ENCODE results near the gene IQCH.
"Not testable (repeated sequence)": the region's sequence is repeated elsewhere in the genome, so short reads cannot be mapped to it uniquely, and the experiment has no call there.

IQCH gene

DNA sequence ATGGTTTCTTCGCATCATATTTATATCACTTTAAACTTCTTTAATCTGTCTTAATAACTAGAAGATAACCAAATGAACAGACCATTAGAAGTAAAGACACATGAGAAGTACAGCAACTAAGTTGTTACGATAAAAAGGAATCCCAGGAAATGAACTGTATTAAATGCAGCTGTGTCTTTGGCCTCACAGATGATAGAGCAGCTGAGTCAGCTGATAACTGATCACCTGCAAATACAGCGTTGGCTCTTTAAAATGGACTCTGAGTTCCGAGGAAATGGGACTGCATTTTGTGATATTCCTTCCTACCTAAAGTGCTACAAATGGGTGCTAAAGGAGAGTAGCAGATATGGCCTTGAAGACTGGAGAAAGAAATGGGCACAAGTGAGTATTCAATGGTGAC, 145.3 kb downstream of the IQCH start:
- no peak for FAIRE-seq

DNA sequence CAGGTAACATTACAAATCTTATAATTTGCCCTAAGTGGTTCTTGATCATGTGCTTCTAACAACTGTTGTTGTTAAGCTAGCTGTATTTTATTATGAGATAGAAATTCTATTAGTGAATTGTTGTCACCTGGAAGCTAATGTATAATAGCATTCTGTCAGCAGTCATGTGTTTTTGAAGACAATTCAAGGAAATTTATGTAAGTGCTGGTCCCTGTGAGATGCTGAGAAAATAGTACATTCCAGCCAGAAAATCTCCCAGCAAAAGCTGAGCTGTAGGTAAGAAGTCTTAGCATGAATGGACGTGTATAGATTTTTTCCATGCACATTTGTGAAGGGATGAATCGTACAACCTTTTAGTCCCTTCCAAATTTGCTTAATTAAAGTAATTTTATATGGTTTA, 146.3 kb downstream of the IQCH start:
- FAIRE-seq, result no peak

DNA sequence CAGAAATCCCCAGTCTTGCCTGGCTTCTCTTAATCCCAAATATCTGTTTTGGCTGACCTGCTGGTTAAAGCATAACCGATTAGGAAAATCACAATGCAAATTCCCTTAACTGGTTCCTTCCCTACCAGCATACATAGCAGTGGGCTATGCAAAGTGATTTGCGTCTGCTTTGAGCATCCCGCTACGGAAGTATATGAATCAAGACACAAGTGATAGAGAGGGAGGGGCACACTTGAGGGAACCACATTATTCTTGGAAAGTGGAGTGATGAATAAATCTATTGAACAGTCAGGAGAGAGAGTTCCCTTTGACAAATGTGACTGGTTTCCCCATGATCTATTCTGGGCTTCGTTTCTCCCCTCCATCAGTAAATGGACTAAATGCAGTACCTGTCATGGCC, 146.8 kb downstream of the IQCH start:
- no peak for FAIRE-seq

DNA sequence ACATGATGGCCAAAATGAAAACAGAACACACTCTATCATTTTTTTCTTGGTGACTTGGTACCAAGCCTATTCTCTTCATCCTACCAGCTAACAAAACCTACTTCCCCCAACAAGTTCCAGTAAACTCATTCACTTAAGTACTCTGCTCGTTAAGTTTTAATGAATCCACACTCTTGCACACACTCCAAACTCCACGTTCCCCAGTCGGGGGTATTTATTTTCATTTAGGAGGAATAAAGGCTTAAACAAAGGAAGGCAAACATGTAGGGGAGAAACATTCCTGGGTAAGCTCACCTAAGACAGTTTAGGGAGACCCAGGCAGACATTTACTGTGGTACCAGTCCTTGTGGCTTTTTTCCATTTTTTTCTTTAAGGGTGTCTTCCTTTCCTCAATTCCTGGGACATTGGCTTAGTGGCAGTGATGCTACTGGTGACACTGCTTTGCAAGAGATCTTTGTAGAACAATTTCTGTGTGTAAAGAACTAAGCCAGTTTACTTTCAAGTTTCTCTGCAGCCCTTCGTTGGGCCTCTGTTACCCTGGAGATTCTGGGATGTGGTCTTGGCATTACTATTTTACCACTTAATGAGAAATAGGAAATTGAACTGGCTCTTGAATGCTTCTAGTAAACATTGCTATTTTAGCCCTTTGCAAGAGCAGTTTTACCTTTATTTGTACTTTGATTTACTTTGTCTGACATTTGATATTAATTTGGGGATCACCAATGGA, 149.0 kb downstream of the IQCH start:
- no peak for FAIRE-seq

DNA sequence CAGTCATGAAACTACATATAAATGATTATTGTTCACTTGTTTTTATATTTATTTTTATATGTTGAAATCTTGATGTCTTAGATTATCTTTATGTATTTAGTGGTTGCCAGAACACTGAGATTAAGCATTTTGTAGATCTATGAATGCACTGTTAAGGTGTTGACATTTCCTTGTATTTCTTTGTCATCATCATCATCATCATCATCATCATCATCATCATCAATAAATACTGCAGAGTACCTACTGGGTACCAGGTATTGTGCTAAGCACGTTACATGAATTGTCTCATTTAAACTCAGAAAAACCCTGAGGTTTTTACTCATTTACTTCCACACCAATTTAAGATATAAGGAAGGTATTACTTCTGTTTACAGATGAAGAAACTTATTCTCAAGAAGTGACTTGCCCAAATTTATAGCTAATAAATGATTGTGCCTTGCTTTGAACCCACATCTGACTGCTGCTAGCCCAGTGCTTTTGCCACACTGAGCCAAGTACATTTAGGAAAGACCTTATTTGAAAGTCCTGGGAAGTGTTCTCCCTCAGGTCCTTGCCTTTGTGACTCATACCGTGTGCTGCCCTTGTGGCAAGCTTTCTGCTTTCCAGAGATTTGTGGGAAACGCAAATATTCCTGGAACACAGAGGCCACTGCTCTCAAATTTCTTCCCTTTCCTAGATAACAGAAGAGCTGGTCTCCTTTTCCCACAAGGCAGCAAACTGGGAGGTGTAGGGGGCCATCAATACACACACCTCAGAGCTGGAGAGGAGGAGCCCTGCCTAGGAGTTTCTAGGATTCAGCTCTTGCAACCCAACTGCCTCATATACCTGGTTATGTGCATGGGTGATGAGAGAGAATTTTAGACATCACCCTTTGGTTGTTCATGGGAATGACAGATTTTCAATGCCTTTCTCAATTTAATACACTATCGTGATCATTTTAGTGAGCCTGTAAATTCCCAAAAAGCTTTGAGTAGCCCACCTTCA, 150.9 kb downstream of the IQCH start:
- no peak for FAIRE-seq

DNA sequence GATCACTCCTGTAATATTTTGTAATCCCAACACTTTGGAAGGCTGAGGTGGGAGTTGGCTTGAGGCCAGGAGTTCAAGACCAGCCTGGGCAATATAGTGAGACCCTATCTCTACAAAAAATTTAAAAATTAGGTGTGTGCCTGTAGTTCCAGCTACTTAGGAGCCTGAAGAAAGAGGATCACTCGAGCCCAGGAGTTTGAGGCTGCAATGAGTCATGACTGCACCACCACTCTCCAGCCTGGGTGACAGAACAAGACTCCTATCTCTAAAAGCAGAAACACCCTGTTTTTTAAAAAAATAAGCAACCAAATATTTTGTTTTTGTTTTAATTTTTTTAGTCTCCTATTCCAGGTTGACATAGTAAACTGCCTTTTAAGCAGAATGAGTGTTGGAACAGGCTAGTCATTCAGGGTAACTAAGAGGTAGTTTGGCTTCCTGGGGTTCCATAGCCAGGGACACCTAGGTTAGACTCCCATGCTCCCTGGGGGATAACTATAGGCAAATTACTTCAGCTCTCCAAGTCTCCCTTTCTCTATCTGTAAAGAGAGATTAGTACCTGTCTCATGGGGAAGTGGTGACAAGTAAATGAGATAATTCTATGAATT, 151.8 kb downstream of the IQCH start:
- no peak for FAIRE-seq

DNA sequence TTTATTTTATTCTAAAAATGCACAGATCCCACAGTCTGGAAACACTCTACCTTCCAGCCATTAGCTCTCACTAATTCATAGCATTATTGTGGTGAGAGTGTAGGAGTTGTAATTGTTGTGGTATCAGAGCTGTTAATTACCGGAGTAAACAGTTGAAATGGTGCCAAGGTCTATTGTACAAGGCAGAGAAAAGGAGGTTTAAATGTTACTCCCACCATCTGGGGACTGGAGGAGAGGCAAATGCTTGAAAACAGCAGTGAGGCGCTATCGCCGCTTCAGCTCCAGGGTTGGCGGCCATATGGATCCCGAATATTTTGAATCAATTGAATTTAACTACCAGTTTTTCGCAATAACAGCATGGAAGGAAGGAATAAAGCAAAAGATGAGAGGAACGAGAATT, 153.2 kb downstream of the IQCH start:
- FAIRE-seq, result no peak

DNA sequence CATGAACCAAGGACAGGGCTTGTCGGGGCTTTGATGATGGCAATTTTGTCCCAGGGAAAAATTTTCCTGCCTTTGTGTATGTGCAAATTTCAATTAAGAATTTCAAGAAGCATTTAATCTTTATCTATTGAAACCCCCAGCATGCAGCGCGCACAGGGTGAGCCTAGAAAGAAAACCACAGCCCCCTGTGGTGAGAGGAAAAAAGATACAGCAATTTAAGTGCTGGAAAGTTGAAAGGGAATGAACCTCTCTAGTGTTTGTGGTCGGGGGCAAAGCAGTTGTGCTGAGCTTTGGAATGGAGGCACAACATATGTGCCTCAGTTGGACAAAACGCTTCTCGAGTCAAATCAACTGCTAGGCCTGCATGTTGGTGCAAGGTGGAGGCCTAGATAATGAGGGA, 154.6 kb downstream of the IQCH start:
- FAIRE-seq, result no peak

DNA sequence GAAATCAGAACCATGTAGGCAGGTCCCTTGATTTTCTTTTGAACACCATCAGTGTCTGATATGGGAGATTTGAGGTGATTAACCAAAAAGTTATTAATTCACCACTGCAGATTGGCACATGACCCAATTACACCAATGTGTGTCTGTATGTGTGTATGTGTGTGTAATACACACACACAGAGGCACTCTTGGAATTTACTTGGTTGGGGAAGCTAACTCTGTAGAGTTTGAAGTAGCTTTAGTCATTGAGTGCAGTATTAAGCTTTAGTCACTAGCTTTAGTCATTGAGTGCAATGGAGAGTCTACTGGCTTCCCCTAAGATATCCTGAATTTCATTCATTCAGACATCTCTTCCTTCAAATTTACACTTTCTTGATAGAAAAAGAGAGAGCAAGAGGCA, 156.9 kb downstream of the IQCH start:
- FAIRE-seq, result no peak

DNA sequence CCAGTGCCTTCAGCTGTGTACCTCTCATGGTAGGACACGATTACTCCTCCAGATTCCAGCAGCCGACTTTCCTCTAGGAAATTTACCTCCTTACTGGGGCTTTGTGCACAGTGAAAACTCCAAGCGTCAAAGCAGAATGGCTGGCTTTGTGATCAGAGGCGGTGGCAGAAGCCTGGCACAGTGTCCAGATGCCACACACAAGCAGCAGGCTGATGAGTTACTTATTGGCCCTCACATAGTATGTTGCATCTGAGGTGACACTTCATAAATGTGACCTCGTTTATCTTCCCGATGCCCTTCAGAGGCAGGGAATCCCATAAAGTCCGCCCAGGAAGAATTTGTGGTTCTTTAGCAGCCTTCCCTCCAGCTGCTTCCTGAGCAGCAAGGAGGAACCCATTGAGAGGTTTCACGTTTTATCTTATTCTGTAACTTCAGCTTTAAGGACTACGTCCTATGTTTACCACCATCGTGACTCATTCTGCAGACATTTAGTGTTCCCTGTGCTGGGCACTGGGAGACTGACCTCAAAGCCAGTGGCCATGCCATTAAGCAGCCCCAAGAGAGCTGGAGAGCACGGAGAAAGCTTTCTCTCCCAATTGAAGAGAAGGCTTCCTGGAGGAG, 159.3 kb downstream of the IQCH start:
- no peak for FAIRE-seq

DNA sequence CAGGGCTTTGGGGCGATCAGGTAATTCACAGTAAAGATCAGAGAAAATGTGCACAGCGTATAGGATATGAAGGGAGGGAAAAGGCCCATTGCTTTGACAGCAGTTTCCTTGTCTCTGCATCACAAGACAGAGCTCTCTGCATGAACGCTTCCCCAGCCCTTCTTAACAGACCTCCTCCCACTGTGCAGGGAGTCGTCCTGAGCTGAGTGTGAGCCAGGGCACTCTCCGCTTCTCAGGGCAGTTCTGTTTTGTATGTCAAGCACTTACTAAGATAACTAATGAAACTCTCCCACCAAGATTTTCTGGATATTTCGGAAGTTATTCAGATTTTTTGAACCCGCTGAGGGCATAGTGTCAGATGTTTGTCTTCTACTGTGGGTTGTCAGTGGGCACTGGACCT, 160.6 kb downstream of the IQCH start:
- FAIRE-seq, result no peak

DNA sequence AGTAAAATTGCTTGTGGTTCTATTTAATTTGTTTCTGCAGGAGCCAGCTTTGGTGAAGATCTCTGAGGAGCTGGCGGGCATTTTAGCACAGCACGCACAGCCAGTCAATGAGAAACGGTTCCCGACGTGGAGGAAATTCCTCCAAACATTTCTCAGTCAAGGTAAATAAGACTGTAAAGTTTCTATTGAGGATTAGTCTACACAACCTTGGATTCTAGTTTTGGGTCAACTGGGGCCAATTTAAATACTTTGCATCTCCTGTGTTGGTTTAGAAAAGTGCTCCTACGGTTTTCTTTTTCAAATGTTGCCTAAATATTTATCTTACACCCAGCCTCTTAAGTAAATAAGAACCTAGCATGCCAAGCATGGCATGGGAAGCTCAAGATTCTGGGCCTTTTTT, 162.3 kb downstream of the IQCH start:
- FAIRE-seq, result no peak

DNA sequence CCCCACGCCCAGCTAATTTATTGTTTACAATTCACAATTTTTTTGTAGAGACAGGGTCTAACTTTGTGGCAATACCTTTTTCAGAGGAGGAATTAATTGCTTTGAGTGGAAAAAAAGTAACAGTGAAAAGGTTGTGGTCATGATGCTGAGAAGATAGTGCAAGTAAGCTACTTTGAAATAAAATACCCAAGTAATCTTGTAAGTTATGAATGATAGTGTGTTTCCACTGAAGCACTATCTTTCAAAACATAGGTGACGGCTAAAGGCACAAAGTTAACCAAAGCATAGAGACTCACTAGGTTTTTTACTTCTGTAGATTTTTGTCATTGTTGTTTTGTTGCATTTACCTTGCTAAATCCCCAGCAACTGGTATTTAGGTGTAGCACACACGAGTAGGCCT, 165.1 kb downstream of the IQCH start:
- no peak for FAIRE-seq

DNA sequence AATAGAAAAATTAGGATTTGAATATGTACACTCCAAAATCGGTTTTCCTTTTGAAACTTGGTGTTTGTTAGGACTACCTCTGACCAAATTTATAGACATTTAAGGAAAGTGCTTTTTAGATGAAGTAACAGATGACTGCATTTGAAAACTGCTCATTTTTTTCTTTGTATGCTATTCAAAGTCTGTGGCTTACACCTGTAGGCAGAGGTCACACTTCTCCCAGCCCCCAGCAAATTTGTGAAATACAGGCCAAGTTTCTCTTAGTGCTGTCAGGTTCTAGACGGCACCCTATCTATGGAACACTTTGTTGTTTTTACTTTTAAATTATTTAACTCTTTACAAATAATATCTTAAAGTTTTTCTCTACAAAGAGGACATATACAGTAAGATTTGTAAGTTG, 165.6 kb downstream of the IQCH start:
- FAIRE-seq, result no peak

DNA sequence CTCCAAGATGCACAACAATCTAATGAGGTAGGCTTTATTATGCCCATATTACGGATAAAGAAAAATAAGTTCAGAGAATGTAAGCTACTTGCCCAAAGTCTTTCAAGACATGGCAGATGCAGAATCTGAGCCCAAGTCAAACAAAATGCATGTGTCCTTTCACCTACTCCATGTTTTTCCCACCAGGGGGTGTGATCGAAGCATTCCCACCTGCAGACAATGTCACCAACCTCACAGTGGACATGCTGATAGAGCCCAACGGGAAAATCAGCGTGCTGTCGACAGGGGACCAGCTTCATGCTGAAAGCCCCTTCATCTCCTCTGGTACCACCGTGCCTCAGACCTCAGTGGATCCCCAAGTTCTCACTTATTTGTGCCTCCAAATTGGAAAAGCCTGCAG, 166.5 kb downstream of the IQCH start:
- no peak for FAIRE-seq

DNA sequence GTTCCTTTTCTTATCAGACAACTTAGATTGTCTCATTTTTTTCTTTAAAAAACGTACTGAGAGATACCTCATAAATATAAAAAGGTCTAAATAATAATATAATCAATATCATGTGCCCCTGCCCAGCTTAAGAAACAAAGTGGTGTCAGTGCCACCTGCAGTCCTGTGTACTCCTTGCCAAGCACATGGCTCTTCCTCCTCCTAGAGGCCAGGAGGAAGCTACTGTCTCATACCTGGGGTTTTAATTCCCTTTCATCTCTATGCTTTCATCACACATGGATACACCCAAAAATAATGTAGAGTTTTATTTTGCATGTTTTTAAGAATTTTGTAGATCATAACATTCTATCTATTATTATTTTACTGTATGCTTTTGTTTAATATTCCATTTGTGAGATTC, 167.7 kb downstream of the IQCH start:
- no peak for FAIRE-seq

DNA sequence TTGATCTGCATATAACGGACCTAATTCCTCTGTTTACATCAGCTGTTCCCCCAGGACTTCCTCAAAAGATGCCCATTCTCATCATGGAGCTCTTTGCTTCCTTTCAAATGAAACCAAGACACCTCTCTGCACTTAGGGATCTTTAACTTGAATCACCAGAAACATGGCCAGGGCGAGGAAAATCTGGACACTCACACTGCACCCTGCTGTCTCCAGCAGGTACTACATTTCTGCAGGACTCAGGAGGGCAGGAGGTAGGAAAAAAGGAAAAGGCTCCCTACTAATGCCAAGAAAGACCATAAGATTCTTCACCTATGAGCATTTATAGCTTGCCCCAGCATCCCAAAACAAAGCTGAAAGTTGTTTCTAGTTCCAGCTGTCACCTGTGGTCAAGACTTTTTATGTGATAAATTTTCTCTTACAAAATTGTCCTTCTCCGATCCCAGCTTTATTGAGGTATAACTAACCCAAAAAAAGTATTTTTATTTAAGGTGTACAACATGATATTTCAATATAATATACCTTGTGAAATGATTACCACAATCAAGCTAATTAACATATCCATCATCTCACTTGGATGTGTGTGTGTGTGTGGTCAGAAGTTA, 179.0 kb downstream of the IQCH start:
- no peak for FAIRE-seq

DNA sequence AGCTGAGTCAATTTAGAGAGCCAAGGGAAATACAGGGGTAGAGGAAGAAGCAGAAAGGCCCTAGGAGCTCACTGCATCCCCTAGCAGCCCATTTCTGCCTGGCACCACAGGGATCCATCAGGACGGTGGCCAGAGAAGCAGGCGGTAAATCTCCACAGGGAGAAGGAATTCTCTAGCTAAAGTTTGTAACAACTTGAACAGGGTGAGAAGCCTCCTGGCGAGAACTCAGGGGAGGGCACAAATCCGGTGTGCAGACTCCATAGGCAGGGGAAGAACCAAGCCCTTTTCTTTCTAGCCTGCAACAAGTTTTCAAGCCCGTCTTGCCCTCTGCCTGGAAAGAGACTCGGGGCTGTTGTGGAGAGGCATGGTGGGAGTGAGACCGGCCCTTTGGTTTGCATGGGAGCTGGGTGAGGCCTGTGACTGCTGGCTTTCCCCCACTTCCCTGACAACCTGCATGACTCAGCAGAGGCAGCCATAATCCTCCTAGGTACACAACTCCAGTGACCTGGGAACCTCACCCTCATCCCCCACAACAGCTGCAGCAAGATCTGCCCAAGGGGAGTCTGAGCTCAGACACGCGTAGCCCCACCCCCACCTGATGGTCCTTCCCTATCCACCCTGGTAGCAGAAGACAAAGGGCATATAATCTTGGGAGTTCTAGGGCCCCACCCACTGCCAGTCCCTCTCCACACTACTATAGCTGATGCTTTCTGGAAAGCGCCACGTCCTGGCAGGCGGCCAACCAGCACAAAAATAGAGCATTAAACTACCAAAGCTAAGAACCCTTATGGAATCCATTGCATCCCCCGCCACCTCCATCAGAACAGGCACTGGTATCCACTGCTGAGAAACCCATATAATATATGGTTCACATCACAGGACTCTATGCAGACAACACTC, 182.0 kb downstream of the IQCH start:
- FAIRE-seq, result not testable (repeated sequence)

DNA sequence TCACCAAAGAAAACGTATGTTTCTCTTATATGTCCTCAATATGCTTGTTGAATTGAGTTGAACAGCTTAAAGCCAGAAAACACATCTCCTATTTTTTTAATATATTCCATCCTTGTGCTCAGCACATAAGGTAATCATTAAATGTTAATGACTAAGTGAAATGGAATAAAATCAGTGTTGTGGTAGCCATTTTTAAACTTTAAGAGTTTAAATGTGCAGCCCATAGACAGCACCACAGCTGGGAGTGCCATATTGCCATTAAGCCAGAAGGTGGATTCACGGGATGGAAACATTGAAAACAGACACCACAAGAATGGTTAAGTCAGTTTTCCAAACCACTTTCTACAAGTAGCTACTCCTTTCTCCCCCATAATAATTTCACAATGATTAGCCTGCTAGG, 189.5 kb downstream of the IQCH start:
- FAIRE-seq, result no peak

DNA sequence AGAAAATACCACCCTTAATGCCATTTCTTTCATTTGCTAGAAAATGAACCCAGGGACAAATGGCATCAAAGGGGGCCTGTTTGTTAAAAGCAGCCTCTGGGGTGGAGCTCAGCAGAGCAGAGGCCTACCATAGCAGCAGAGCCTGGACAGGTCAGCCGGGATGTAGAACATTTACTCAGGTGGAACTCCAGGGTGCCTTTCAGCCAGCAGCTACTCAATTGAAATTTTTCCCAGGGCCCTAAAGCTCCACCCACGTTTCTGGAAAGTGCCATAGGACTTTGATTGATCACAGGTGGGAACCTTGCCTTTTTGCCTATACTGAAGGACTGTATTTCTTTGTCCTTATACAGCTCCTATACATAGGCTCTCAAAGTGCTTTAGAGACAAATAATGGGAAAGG, 191.9 kb downstream of the IQCH start:
- no peak for FAIRE-seq

DNA sequence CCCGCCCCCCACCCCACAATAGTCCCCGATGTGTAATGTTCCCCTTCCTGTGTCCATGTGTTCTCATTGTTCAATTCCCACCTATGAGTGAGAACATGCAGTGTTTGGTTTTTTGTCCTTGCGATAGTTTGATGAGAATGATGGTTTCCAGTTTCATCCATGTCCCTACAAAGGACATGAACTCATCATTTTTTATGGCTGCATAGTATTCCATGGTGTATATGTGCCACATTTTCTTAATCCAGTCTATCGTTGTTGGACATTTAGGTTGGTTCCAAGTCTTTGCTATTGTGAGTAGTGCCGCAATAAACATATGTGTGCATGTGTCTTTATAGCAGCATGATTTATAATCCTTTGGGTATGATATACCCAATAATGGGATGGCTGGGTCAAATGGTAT, 193.8 kb downstream of the IQCH start:
- FAIRE-seq, result not testable (repeated sequence)

DNA sequence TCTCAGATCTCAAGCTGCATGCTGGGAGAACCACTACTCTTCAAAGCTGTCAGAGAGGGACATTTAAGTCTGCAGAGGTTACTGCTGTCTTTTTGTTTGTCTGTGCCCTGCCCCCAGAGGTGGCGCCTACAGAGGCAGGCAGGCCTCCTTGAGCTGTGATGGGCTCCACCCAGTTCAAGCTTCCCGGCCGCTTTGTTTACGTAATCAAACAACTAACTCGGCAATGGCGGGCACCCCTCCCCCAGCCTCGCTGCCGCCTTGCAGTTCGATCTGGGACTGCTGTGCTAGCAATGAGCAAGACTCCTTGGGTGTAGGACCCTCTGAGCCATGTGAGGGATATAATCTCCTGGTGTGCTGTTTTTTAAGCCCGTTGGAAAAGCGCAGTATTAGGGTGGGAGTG, 199.1 kb downstream of the IQCH start:
- not testable (repeated sequence) for FAIRE-seq

Data from A204.1 (cell line).